Calu3 (cell line): ENCODE measurements around the gene GBF1. TPM values are rescaled to one million over a fixed set of nuclear protein-coding genes. Genes with fewer than 3 reads are reported as not detected.

Source experiments
- BruUV-seq: library from RNA; stranded (reverse); fragments of 400-500 nt; replicated peaks from 2 replicates; lab custom pipeline; 2021; lab: Mats Ljungman, UMichigan
- CTCF ChIA-PET: fragments of 300-600 bp; sonication (Branson Sonifier 250); formaldehyde crosslinking; loops from one replicate; lab custom pipeline; 2022; ENCODE audit warnings: antibody characterized with exemption; lab: Charles Lee
- DNase-seq: peaks from one replicate; pipeline ENCODE4 v3.0.0; 2022
- H3K27ac Mint-ChIP-seq: one replicate; pipeline ENCODE4 v1.8.0; 2022; ENCODE audit warnings: mixed read lengths; ENCODE audit not compliant: unreplicated experiment
- H3K27me3 Mint-ChIP-seq: one replicate; pipeline ENCODE4 v1.8.0; 2022; ENCODE audit warnings: mixed read lengths; ENCODE audit not compliant: unreplicated experiment
- H3K36me3 Mint-ChIP-seq: one replicate; pipeline ENCODE4 v1.8.0; 2022; ENCODE audit warnings: mild to moderate bottlenecking, moderate library complexity, mixed read lengths; ENCODE audit not compliant: insufficient read depth, unreplicated experiment
- H3K4me1 Mint-ChIP-seq: one replicate; pipeline ENCODE4 v1.8.0; 2022; ENCODE audit warnings: mild to moderate bottlenecking, low read depth, mixed read lengths; ENCODE audit not compliant: unreplicated experiment
- H3K4me3 Mint-ChIP-seq: one replicate; pipeline ENCODE4 v1.8.0; 2022; ENCODE audit warnings: mild to moderate bottlenecking, low read depth, moderate library complexity, mixed read lengths; ENCODE audit not compliant: unreplicated experiment
- H3K9me3 Mint-ChIP-seq: one replicate; pipeline ENCODE4 v1.8.0; 2022; ENCODE audit warnings: low read depth, mixed read lengths; ENCODE audit not compliant: unreplicated experiment
- intact Hi-C: fragments of 100-400 bp; cut with micrococcal nuclease; formaldehyde crosslinking; loops from one replicate; pipeline ENCODE4 v1.10.0; 2022; ENCODE audit not compliant: unreplicated experiment
- total RNA-seq: library from RNA; stranded (reverse); gene quantifications from 2 replicates; pipeline ENCODE4 v1.2.3, GENCODE V29; 2022
- TF ChIP-seq, protein P1 (sequence below): fragments of 200-600 bp; IDR thresholded peaks from one replicate; pipeline ENCODE4 v1.8.0; 2022; ENCODE audit warnings: antibody characterized with exemption; ENCODE audit not compliant: unreplicated experiment

Gene GBF1
- total RNA-seq, 1 experiment from 2014 or later: 36.1 TPM

DNA sequence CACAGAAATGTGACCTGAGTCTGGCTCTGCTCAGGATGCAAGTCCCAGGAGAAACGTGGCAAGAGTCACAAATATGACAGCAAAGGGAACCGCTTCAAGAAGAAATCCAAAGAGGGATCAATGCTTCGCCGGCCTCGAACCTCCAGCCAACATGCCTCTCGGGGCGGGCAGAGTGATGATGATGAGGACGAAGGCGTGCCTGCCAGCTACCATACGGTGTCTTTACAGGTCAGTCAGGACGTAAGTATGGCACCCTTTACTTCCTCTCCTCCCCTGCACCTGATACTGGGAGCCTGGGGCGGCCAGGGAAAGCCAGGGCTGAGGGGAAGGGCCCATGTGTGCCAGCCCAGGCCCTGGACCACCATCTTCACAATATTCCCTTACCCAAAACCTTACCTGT, 131.6 kb downstream of the GBF1 start:
- no TSS peak for BruUV-seq
- H3K36me3 Mint-ChIP-seq: peaks cover 48% of the 10 kb centered on the region
- no peak for DNase-seq
- no peak overlapping the region for H3K27ac Mint-ChIP-seq
- H3K4me3 Mint-ChIP-seq: no peak overlapping the region
- TF ChIP-seq, protein P1, sequence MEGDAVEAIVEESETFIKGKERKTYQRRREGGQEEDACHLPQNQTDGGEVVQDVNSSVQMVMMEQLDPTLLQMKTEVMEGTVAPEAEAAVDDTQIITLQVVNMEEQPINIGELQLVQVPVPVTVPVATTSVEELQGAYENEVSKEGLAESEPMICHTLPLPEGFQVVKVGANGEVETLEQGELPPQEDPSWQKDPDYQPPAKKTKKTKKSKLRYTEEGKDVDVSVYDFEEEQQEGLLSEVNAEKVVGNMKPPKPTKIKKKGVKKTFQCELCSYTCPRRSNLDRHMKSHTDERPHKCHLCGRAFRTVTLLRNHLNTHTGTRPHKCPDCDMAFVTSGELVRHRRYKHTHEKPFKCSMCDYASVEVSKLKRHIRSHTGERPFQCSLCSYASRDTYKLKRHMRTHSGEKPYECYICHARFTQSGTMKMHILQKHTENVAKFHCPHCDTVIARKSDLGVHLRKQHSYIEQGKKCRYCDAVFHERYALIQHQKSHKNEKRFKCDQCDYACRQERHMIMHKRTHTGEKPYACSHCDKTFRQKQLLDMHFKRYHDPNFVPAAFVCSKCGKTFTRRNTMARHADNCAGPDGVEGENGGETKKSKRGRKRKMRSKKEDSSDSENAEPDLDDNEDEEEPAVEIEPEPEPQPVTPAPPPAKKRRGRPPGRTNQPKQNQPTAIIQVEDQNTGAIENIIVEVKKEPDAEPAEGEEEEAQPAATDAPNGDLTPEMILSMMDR: no peak
- no peaks in the 10 kb centered on the region for H3K27me3 Mint-ChIP-seq
- CTCF ChIA-PET: no interaction called here
- H3K4me1 Mint-ChIP-seq: no peaks in the 10 kb centered on the region
- intact Hi-C loops: no loop called here
- H3K9me3 Mint-ChIP-seq: no peaks in the 10 kb centered on the region

DNA sequence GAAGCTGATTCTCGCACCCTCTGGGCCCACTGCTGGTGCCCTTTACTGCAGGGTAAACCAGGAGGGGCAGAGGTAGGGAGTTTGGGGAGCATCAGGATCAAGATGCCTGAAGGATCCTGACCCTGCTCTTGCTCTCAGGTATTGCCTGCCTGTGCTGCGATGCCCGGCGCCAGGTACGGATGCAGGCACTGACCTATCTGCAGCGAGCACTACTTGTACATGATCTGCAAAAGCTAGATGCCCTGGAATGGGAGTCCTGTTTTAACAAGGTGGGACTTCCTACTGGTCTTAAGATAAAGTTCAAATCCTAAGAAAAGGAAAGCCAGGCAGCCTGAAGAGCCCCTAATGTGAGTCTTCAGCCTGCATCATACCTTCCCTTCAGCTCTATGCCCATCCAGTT, 134.1 kb downstream of the GBF1 start:
- BruUV-seq: no TSS peak
- intact Hi-C loops: no loop called here
- DNase-seq: no peak
- CTCF ChIA-PET: interaction anchor here (0.6 kb wide), 1 partner anchor 155 kb away, joined by 4 read pairs; no protein-coding TSS in a partner anchor
- H3K9me3 Mint-ChIP-seq: no peaks in the 10 kb centered on the region
- H3K4me3 Mint-ChIP-seq: no peak overlapping the region
- peaks cover 42% of the 10 kb centered on the region for H3K36me3 Mint-ChIP-seq
- H3K27me3 Mint-ChIP-seq: no peaks in the 10 kb centered on the region
- H3K27ac Mint-ChIP-seq: no peak overlapping the region
- no peaks in the 10 kb centered on the region for H3K4me1 Mint-ChIP-seq
- TF ChIP-seq, protein P1: no peak

DNA sequence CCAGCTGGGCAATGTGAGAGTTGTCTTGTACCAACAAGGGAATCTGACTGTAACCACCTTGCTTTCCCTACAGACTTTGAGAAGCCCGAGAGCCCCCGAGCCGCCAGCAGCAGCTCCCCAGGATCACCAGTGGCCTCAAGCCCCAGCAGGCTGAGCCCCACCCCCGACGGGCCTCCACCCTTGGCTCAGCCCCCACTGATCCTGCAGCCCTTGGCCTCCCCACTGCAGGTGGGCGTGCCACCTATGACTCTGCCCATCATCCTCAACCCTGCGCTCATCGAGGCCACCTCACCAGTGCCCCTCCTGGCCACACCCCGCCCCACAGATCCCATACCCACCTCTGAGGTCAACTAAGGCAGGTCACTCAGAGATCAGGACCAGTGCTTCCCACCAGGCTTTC, 136.7 kb downstream of the GBF1 start:
- CTCF ChIA-PET: interaction anchor here (0.7 kb wide), 1 partner anchor 48 kb away, joined by 6 read pairs; no protein-coding TSS in a partner anchor
- Mint-ChIP-seq H3K27me3 (no peaks in the 10 kb centered on the region), H3K9me3 (no peaks in the 10 kb centered on the region), H3K4me3 (no peak overlapping the region), H3K4me1 (no peaks in the 10 kb centered on the region), H3K27ac (no peak overlapping the region), H3K36me3 (peaks cover 37% of the 10 kb centered on the region)
- no TSS peak for BruUV-seq
- intact Hi-C loops: no loop called here
- TF ChIP-seq, protein P1: no peak
- no peak for DNase-seq

DNA sequence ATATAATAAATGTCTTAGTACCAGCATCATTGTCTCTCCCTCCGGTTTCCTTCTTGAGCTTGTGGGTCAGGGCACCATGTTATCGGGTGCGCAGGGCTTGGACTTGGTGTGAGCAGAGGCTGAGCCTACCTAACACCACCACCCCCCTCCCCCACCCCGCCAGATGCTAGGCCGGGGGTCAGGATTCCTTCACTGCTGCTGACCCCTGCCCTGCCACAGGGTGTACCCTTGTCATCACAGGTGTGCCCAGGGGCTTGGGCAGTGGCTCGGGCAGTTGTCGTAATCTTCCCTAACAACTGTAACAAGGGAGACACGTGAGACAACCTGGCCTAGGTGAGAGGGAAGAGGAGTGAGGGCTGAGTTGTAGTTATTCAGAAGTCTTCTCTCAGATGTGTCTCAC, 137.5 kb downstream of the GBF1 start:
- intact Hi-C loops: no loop called here
- CTCF ChIA-PET: no interaction called here

More for the DNA sequence above, 137.5 kb downstream of the GBF1 start:
- Mint-ChIP-seq H3K36me3 (peaks cover 37% of the 10 kb centered on the region), H3K4me1 (no peaks in the 10 kb centered on the region), H3K4me3 (no peak overlapping the region), H3K27ac (no peak overlapping the region), H3K27me3 (no peaks in the 10 kb centered on the region), H3K9me3 (no peaks in the 10 kb centered on the region)
- no peak for DNase-seq
- no TSS peak for BruUV-seq
- TF ChIP-seq, protein P1: no peak
